HepG2 (cell line): ENCODE data around the gene LHX3. TPM values are rescaled to one million over a fixed set of nuclear protein-coding genes. Genes with fewer than 3 reads are reported as not detected.

Source experiments
- ATAC-seq: fragments of 200-7000 bp; cut with Tn5 transposase; 3 replicates; pipeline ENCODE4 v1.9.1; 2020; ENCODE audit warnings: mild to moderate bottlenecking, moderate library complexity
- BruUV-seq: library from RNA; stranded (reverse); fragments of 400-500 nt; replicated peaks from 2 replicates; lab custom pipeline; 2021; lab: Mats Ljungman, UMichigan
- CTCF ChIA-PET: fragments of 300-600 bp; formaldehyde crosslinking; extraction: SDS; loops from one replicate; lab custom pipeline; 2021; ENCODE audit warnings: low total read pairs, inconsistent platforms, low intra/inter-chr PET ratio; lab: Yijun Ruan, JAX
- POLR2A ChIA-PET: fragments of 350-600 bp; sonication (Branson Sonifier 250); formaldehyde crosslinking; loops from one replicate; lab custom pipeline; 2020; ENCODE audit warnings: antibody characterized with exemption, inconsistent platforms; lab: Yijun Ruan, JAX
- DNase-seq: peaks from one replicate; pipeline ENCODE4 v3.0.0-alpha.2; 2015; ENCODE audit warnings: low spot score
- FAIRE-seq: peaks from 3 replicates; lab custom pipeline; 2011; peaks lifted over from hg19 to GRCh38; lab: Jason Lieb, UNC
- H2AFZ ChIP-seq: one replicate; pipeline ENCODE4 v1.6.1; 2011; ENCODE audit warnings: low read length, inconsistent platforms
- H3K27ac ChIP-seq: fragments of 300-600 bp; 3 replicates; pipeline ENCODE4 v1.8.0; 2011; ENCODE audit warnings: mixed run types, mild to moderate bottlenecking, mixed read lengths, low read length, inconsistent platforms; ENCODE audit not compliant: insufficient read depth; ENCODE audit errors: extremely low read length
- H3K27me3 ChIP-seq, 2 experiments: fragments of 200-600 bp in 1 of 2; 2 replicates in 1 of 2; 3 replicates in 1 of 2; pipeline versions ENCODE4 v1.6.0 to v1.8.0; 2011; ENCODE audit warnings: low read length in 2 of 2, mild to moderate bottlenecking in 2 of 2, moderate library complexity in 2 of 2, inconsistent platforms in 1 of 2; ENCODE audit not compliant: insufficient read depth in 2 of 2, control insufficient read depth in 1 of 2
- H3K36me3 ChIP-seq, 2 experiments: fragments of 200-600 bp in 1 of 2; replicated peaks in 1 of 2; 2 replicates in 1 of 2; 3 replicates in 1 of 2; pipeline versions ENCODE4 v1.5.1 to v1.8.0; 2011; ENCODE audit warnings: low read length in 2 of 2, inconsistent platforms in 1 of 2; ENCODE audit not compliant: insufficient read depth in 2 of 2, control insufficient read depth in 1 of 2
- H3K4me1 ChIP-seq: 2 replicates; pipeline ENCODE4 v1.5.1; 2012; ENCODE audit warnings: low read length, inconsistent platforms; ENCODE audit not compliant: insufficient read depth
- H3K4me2 ChIP-seq: 2 replicates; pipeline ENCODE4 v1.6.0; 2011; ENCODE audit warnings: low read depth, low read length, inconsistent platforms
- H3K4me3 ChIP-seq, 3 experiments: fragments of 200-600 bp in 1 of 3; sonication (generic), shearing (Covaris generic) in 1 of 3; replicated peaks in 1 of 3; 2 replicates each; pipeline ENCODE4 v1.5.1; 2011 to 2016; ENCODE audit warnings: low read length in 3 of 3, inconsistent platforms in 2 of 3, low read depth in 2 of 3, mild to moderate bottlenecking in 2 of 3, control low read depth in 1 of 3, mixed read lengths in 1 of 3; ENCODE audit not compliant: insufficient read depth in 1 of 3
- H3K79me2 ChIP-seq: one replicate; pipeline ENCODE4 v1.6.1; 2011; ENCODE audit warnings: low read length, inconsistent platforms; ENCODE audit not compliant: insufficient read depth
- H3K9ac ChIP-seq: 2 replicates; pipeline ENCODE4 v1.6.0; 2011; ENCODE audit warnings: mild to moderate bottlenecking, low read depth, low read length, inconsistent platforms; ENCODE audit not compliant: insufficient read depth
- H3K9me3 ChIP-seq: 2 replicates; pipeline ENCODE4 v1.5.1; 2012; ENCODE audit warnings: mild to moderate bottlenecking, low read length
- H4K20me1 ChIP-seq: 2 replicates; pipeline ENCODE4 v1.6.0; 2011; ENCODE audit warnings: inconsistent platforms, mild to moderate bottlenecking, low read length, moderate library complexity; ENCODE audit not compliant: insufficient read depth
- CTCF ChIP-seq: sonication (generic); formaldehyde crosslinking; IDR thresholded peaks from 2 replicates; pipeline ENCODE4 v1.5.0; 2020; ENCODE audit warnings: mild to moderate bottlenecking, missing genetic modification reagents, moderate library complexity
- MYNN ChIP-seq: sonication (generic); formaldehyde crosslinking; IDR thresholded peaks from 2 replicates; pipeline ENCODE4 v1.4.0; 2020; ENCODE audit warnings: mild to moderate bottlenecking, low read depth, missing genetic modification reagents
- PATZ1 ChIP-seq: sonication (generic); formaldehyde crosslinking; IDR thresholded peaks from 2 replicates; pipeline ENCODE4 v1.4.0; 2020; ENCODE audit warnings: missing genetic modification reagents
- PAXIP1 ChIP-seq: sonication (generic); formaldehyde crosslinking; conservative IDR thresholded peaks from 2 replicates; pipeline ENCODE4 v1.4.0; 2020; ENCODE audit warnings: mild to moderate bottlenecking, missing genetic modification reagents, moderate library complexity
- PCBP1 ChIP-seq: fragments of 200-400 bp; formaldehyde crosslinking; IDR thresholded peaks from 2 replicates; pipeline ENCODE4 v1.6.1; 2017; ENCODE audit warnings: mild to moderate bottlenecking, low read depth, low read length, borderline replicate concordance
- POGZ ChIP-seq: sonication (generic); formaldehyde crosslinking; IDR thresholded peaks from 2 replicates; pipeline ENCODE4 v1.4.0; 2020; ENCODE audit warnings: mild to moderate bottlenecking, missing genetic modification reagents
- ZHX2 ChIP-seq, 2 experiments: sonication (generic) in 1 of 2; formaldehyde crosslinking in 1 of 2; IDR thresholded peaks; 2 replicates each; pipeline versions ENCODE4 v1.6.1 to v1.9.0; 2014 to 2022; ENCODE audit warnings: antibody characterized with exemption in 1 of 2, borderline replicate concordance in 1 of 2, inconsistent platforms in 1 of 2, low read depth in 1 of 2, missing genetic modification reagents in 1 of 2
- WGBS: methylation state at CpG from one replicate; pipeline ENCODE4 v1.1.6; 2017; ENCODE audit warnings: low lambda C conversion rate; 5-methylcytosine and 5-hydroxymethylcytosine counted together
- in situ Hi-C: cut with HindIII; loops from 2 replicates; pipeline ENCODE4 v1.10.0; 2017; ENCODE audit warnings: low pct_unique_long_range_greater_than_20kb; ENCODE audit not compliant: extremely low pct_ligation_motif_present
- intact Hi-C: fragments of 100-400 bp; cut with micrococcal nuclease; formaldehyde crosslinking; loops from one replicate; pipeline ENCODE4 v1.10.0; 2022; ENCODE audit not compliant: unreplicated experiment
- polyA plus RNA-seq, 8 experiments: library from polyadenylated mRNA; depleted of rRNA in 3 of 8; stranded (reverse) in 7 of 8; unstranded in 1 of 8; fragments of >200 nt; fragmentation: Illumina TruSeq in 4 of 8; extraction: Trizol in 4 of 8; gene quantifications; 2 replicates each; pipeline versions ENCODE4 v1.2.1 to v1.2.3, GENCODE V29; 2011 to 2016; ENCODE audit warnings: low read depth in 4 of 8, missing spikeins in 1 of 8, mixed read lengths in 1 of 8; ENCODE audit not compliant: insufficient read depth in 1 of 8
- total RNA-seq, 5 experiments: library from RNA; depleted of rRNA; stranded (reverse); fragments of >200 nt; fragmentation: Illumina TruSeq; extraction: Trizol; gene quantifications; 2 replicates each; pipeline ENCODE4 v1.2.3, GENCODE V29; 2016; ENCODE audit warnings: low read depth in 1 of 5

Gene LHX3
- total and polyA plus RNA-seq, 2 of the 13 experiments (the other 11 are each of a cell fraction or from before 2014, with no cell fraction given) = not detected

- no TSS peak for BruUV-seq
- DNase-seq = no peak
- Histone ChIP-seq H3K9ac (no peak overlapping the region), H4K20me1 (no peaks in the 10 kb centered on the region), H3K79me2 (no peaks in the 10 kb centered on the region), H2AFZ (no peak overlapping the region), H3K4me2 (peak overlapping the region; percentile 18; the same call in 1 of the 2 replicates), H3K27me3 (peaks cover 3 to 64% of the 10 kb centered on the region in 2 experiments), H3K4me3 (no peak overlapping the region), H3K4me1 (peaks cover 15% of the 10 kb centered on the region), H3K27ac (no peak overlapping the region), H3K36me3 (no peaks in the 10 kb centered on the region), H3K9me3 (no peaks in the 10 kb centered on the region)
- CTCF ChIA-PET = no interaction called here
- WGBS = 8% methylated on average over 7 of the region's 35 CpGs
- POLR2A ChIA-PET = no interaction called here
- ATAC-seq = no peak
- in situ Hi-C loops (no loop called here), intact Hi-C loops (no loop called here)
- no peak for FAIRE-seq
- TF ChIP-seq PCBP1 = no peak
- TF ChIP-seq ZHX2 (IDR thresholded peaks at IDR 0.05; ENCODE audit: low read depth) = no peak
- TF ChIP-seq ZHX2 (CRISPR knock-in tag; IDR thresholded peaks at IDR 0.05; ENCODE audit: borderline replicate concordance) = no peak
- TF ChIP-seq POGZ (CRISPR knock-in tag) = no peak
- no peak for TF ChIP-seq MYNN (CRISPR knock-in tag)
- peak; percentile 12; the same call in 1 of the 2 replicates for TF ChIP-seq CTCF
- 0 out of 2 replicates have a peak, but pooled peaks have one; percentile 22 for TF ChIP-seq PATZ1 (CRISPR knock-in tag)
- TF ChIP-seq PAXIP1 (CRISPR knock-in tag) = no peak
Measured at GRCh38 chr9:136147890-136148714, 56.8 kb downstream of the LHX3 start.
